Measurements from ENCODE around the gene NOC3L. TPM values are rescaled to one million over a fixed set of nuclear protein-coding genes. Genes with fewer than 3 reads are reported as not detected.

NOC3L gene
- total RNA-seq, 1 experiment from 2014 or later = 48.3 TPM

- Histone ChIP-seq H3K9me3 (replicated peaks) (no peaks in the 10 kb centered on the region), H3K4me3 (no peak overlapping the region), H3K27ac (no peak overlapping the region), H3K27me3 (replicated peaks) (no peaks in the 10 kb centered on the region), H3K4me1 (replicated peaks) (no peaks in the 10 kb centered on the region), H3K36me3 (peaks cover 9% of the 10 kb centered on the region)
- DNase-seq (ENCODE audit: low read depth in 1 of 2, low spot score in 2 of 2) = no peak
Observed at GRCh38 chr10:94307046-94307615, 55.6 kb downstream of the NOC3L start.

- peaks cover 3% of the 10 kb centered on the region; the same call in 1 of the 2 replicates for H3K4me1 ChIP-seq (replicated peaks)
- no peaks in the 10 kb centered on the region for H3K9me3 ChIP-seq (replicated peaks)
- no peak overlapping the region for H3K4me3 ChIP-seq
- peaks cover 13% of the 10 kb centered on the region for H3K36me3 ChIP-seq
- DNase-seq (ENCODE audit: low read depth in 1 of 2, low spot score in 2 of 2) = no peak
- H3K27me3 ChIP-seq (replicated peaks) = no peaks in the 10 kb centered on the region
- no peak overlapping the region for H3K27ac ChIP-seq
Observed at GRCh38 chr10:94303929-94304328, 58.8 kb downstream of the NOC3L start.

GRCh38 chr10:94300042-94300441 lies 62.7 kb downstream of the NOC3L start:
- Histone ChIP-seq H3K27ac (no peak overlapping the region), H3K4me1 (replicated peaks) (peaks cover 3% of the 10 kb centered on the region; the same call in 1 of the 2 replicates), H3K36me3 (peaks cover 13% of the 10 kb centered on the region), H3K27me3 (replicated peaks) (no peaks in the 10 kb centered on the region), H3K4me3 (no peak overlapping the region), H3K9me3 (replicated peaks) (no peaks in the 10 kb centered on the region; the same call in 1 of the 2 replicates)
- no peak for DNase-seq (ENCODE audit: low read depth in 1 of 2, low spot score in 2 of 2)

DNA sequence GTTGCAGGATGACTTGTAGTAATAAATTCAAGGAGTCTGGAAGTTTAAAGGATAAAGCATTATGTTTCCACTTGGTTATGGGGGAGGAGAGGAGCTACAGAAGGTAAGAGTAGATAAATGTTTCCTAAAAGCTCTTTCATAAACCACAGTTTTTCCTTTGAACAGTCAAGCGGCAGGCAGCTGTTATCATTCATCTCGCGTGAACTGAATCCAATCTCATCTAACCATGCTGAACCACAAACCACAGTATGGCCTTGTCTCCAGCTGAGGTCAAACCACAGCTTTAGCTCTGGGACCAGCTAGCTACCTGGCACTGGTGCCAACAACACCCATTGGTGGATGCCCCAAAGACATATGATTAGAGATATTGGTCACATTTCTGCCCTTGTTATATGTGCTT lies 63.3 kb downstream of the NOC3L start:
- Histone ChIP-seq H3K4me3 (no peak overlapping the region), H3K27ac (no peak overlapping the region), H3K36me3 (peaks cover 15% of the 10 kb centered on the region), H3K9me3 (replicated peaks) (no peaks in the 10 kb centered on the region; the same call in 1 of the 2 replicates), H3K27me3 (replicated peaks) (no peaks in the 10 kb centered on the region), H3K4me1 (replicated peaks) (peaks cover 3% of the 10 kb centered on the region; the same call in 1 of the 2 replicates)
- no peak for DNase-seq (ENCODE audit: low read depth in 1 of 2, low spot score in 2 of 2)

GRCh38 chr10:94294168-94294567 lies 68.6 kb downstream of the NOC3L start:
- H3K4me3 ChIP-seq = no peak overlapping the region
- no peaks in the 10 kb centered on the region; the same call in 1 of the 2 replicates for H3K9me3 ChIP-seq (replicated peaks)
- no peak for DNase-seq (ENCODE audit: low read depth in 1 of 2, low spot score in 2 of 2)
- H3K36me3 ChIP-seq = peaks cover 11% of the 10 kb centered on the region
- peaks cover 11% of the 10 kb centered on the region for H3K4me1 ChIP-seq (replicated peaks)
- H3K27me3 ChIP-seq (replicated peaks) = no peaks in the 10 kb centered on the region
- no peak overlapping the region for H3K27ac ChIP-seq

DNA sequence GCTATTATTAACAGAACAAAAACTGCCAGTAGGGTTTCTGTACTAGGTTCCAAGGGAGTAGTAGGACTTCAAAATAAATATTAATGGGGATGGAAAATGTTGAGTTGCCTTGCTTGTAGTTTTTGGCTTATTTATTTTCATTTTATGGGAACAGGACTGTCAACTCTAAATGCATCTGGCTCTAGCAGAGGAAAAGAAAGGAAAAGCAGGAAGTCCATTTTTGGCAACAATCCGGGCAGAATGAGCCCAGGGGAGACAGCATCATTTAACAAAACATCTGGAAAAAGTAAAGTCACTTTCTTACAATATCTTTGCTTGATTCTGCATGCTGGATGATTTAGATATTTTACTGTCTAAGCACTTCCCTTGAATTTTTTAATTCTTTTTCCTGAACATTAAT lies 69.4 kb downstream of the NOC3L start:
- Histone ChIP-seq H3K27me3 (replicated peaks) (no peaks in the 10 kb centered on the region), H3K36me3 (0 out of 2 replicates have a peak, but pooled peaks cover 3% of the 10 kb centered on the region), H3K9me3 (replicated peaks) (no peaks in the 10 kb centered on the region; the same call in 1 of the 2 replicates), H3K4me1 (replicated peaks) (peaks cover 11% of the 10 kb centered on the region), H3K27ac (no peak overlapping the region), H3K4me3 (no peak overlapping the region)
- DNase-seq (ENCODE audit: low read depth in 1 of 2, low spot score in 2 of 2) = no peak

DNA sequence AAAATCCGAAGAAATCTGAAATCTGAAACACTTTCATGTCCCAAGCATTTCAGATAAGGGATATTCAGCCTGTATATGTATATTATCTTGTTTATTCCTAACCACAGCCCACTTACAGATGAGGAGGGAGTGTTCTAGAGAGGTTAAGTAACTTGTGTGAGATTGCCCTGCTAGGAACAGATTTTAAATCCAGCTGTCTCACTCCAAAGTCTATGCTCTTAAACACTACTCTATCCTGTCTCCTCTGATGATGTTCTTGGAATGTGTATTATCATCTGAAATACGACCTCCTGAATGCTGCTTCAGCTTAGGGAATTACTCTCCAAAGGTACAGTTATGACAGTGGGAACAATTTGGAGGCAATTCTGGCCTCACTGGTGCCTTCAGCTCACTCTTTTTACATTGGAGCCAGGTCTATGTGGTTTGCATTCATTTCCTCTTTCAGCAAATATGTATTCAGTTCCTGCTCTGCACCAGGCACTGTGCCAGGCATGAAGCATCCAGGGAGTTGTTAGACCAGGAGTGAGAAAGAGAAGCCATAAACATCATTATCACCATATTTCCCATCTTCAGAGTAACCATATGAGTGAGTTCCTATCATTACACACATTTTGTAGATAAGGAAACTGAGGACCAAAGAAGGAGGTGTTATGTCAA lies 70.2 kb downstream of the NOC3L start:
- H3K27ac ChIP-seq = no peak overlapping the region
- no peaks in the 10 kb centered on the region; the same call in 1 of the 2 replicates for H3K9me3 ChIP-seq (replicated peaks)
- H3K27me3 ChIP-seq (replicated peaks) = no peaks in the 10 kb centered on the region
- no peak overlapping the region for H3K4me3 ChIP-seq
- H3K4me1 ChIP-seq (replicated peaks) = peaks cover 19% of the 10 kb centered on the region
- DNase-seq (ENCODE audit: low read depth in 1 of 2, low spot score in 2 of 2) = no peak
- 0 out of 2 replicates have a peak, but pooled peaks cover 2% of the 10 kb centered on the region for H3K36me3 ChIP-seq

DNA sequence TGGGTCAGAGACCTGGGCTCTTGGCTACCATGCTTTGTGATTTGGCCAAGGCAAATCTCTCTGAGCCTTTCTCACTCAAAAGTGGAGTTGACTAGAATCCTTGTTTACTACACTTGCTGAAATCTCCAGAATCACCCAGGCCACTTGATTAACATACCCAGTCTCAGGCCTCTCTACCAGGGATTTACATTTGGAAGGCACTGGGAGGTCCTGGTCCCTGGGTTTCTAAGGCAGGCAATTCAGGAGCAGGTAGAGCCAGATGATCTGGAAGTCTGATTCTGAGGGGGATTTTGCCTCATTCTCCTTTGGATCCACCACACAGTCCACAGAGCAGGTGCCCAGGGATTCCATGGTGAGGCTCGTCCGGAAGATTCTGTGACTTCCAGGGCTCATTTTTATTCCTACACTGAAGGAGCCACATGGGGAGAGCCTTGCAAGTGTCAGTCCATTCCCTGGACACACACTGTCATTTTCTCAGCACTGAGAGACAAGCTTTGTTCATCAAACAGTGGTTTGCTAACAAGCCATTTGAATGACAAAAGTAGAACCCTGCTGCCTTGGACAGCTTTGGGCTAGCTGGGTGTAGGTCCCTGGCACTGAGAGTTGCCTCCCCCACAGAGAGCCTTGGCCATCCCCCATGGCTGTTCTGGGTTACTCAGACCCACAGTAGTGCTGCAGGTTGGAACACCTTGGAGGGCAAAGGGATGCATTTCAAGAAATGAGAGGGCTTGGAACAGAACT lies 74.2 kb downstream of the NOC3L start:
- no peak for DNase-seq (ENCODE audit: low read depth in 1 of 2, low spot score in 2 of 2)
- Histone ChIP-seq H3K27me3 (replicated peaks) (no peaks in the 10 kb centered on the region), H3K4me3 (no peak overlapping the region), H3K36me3 (peaks cover 23% of the 10 kb centered on the region), H3K27ac (peak overlapping the region; percentile 73; the same call in 1 of the 2 replicates), H3K4me1 (replicated peaks) (peaks cover 40% of the 10 kb centered on the region), H3K9me3 (replicated peaks) (no peaks in the 10 kb centered on the region)

DNA sequence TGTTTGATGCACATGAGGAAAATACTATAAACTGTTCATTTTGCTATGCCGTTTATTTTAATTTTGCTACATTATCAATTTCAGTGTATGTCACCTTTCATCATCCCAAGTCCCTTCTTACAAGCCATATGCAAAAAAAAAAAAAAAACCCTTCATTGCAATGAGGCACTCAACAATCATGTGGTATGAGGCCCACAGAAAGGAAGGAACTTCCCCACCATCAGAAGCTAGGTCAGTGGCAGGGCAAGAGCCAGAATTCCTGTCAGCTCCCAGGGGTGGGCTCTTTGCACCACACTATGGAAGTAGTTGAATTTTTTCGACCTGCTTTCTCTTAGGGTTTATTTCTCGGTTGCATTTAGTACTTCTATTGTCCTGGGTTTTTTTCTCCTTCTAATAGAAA lies 75.4 kb downstream of the NOC3L start:
- Histone ChIP-seq H3K4me3 (no peak overlapping the region), H3K36me3 (peaks cover 25% of the 10 kb centered on the region), H3K27ac (peak overlapping the region; percentile 73), H3K4me1 (replicated peaks) (peaks cover 38% of the 10 kb centered on the region), H3K27me3 (replicated peaks) (no peaks in the 10 kb centered on the region), H3K9me3 (replicated peaks) (no peaks in the 10 kb centered on the region)
- DNase-seq (ENCODE audit: low read depth in 1 of 2, low spot score in 2 of 2) = peak in 1 of 2 experiments; percentile 67

GRCh38 chr10:94286901-94287300 lies 75.8 kb downstream of the NOC3L start:
- H3K4me1 ChIP-seq (replicated peaks) = peaks cover 36% of the 10 kb centered on the region
- peak in 1 of 2 experiments; percentile 78 for DNase-seq (ENCODE audit: low read depth in 1 of 2, low spot score in 2 of 2)
- H3K27me3 ChIP-seq (replicated peaks) = no peaks in the 10 kb centered on the region
- H3K4me3 ChIP-seq = peak overlapping the region; percentile 26
- peak overlapping the region; percentile 73 for H3K27ac ChIP-seq
- H3K36me3 ChIP-seq = peaks cover 29% of the 10 kb centered on the region
- no peaks in the 10 kb centered on the region for H3K9me3 ChIP-seq (replicated peaks)

DNA sequence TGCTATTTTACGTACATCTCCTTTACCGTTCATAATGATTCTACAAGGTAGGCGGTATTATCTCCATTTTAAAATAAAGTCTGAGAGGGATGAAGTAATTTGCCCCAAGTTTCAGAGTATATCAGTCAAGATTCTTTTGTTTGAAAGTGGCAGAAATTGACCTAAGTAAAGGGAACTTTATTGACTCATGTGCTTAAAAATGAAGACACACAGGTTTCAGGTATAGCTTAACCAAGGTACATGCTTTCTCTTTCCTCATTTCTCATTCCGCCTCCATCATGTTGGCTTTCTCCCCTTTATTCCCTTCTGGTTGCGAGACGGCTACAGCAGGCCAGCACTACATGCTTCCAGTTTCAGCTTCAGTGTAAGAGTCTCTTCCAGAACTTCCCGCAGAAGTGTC lies 77.5 kb downstream of the NOC3L start:
- H3K4me1 ChIP-seq (replicated peaks) = peaks cover 37% of the 10 kb centered on the region
- H3K27me3 ChIP-seq (replicated peaks) = no peaks in the 10 kb centered on the region
- no peak for DNase-seq (ENCODE audit: low read depth in 1 of 2, low spot score in 2 of 2)
- no peaks in the 10 kb centered on the region for H3K9me3 ChIP-seq (replicated peaks)
- no peak overlapping the region for H3K4me3 ChIP-seq
- no peak overlapping the region for H3K27ac ChIP-seq
- peaks cover 37% of the 10 kb centered on the region for H3K36me3 ChIP-seq

Measured in SJSA1 (cell line).